Measurements from ENCODE around the gene PPP1R18.

GRCh38 chr6:30641048-30641447, 45.4 kb downstream of the PPP1R18 start:
- no peak for TF ChIP-seq CTCF (IDR thresholded peaks at IDR 0.05)
- no peak for TF ChIP-seq POLR2A (IDR thresholded peaks at IDR 0.05)
- no peak for TF ChIP-seq EP300 (IDR thresholded peaks at IDR 0.05)
- no peak for TF ChIP-seq POLR2AphosphoS5 (IDR thresholded peaks at IDR 0.05)

Data from stomach (tissue), 4 donors.